Activated CD8-positive, alpha-beta memory T cell treated with anti-CD3 and anti-CD28 coated beads, Interleukin-2, amount 50 U/mL, for 48 hours (primary cell): ENCODE results near the gene CIRBP.

ENCODE experiments used
- DNase-seq: peaks from one replicate; pipeline ENCODE4 v3.0.0-alpha.2; 2020

Gene CIRBP

GRCh38 chr19:1231729-1232637 lies 37.1 kb upstream of the CIRBP start:
- no peak for DNase-seq

- DNase-seq: no peak
Observed at GRCh38 chr19:1232652-1233072, 36.5 kb upstream of the CIRBP start.

GRCh38 chr19:1233115-1233667 lies 35.9 kb upstream of the CIRBP start:
- DNase-seq: no peak

- DNase-seq: no peak
Observed at GRCh38 chr19:1234051-1234954, 34.8 kb upstream of the CIRBP start.

- DNase-seq: no peak
Observed at GRCh38 chr19:1234955-1235380, 34.2 kb upstream of the CIRBP start.

- DNase-seq: no peak
Observed at GRCh38 chr19:1235625-1236538, 33.2 kb upstream of the CIRBP start.

GRCh38 chr19:1236576-1236975 lies 32.6 kb upstream of the CIRBP start:
- no peak for DNase-seq

- no peak for DNase-seq
Observed at GRCh38 chr19:1237027-1237659, 32.0 kb upstream of the CIRBP start.

GRCh38 chr19:1237754-1238368 lies 31.3 kb upstream of the CIRBP start, which contains the start of gene CBARP:
Gene CBARP (minus strand): TSS chr19:1238005. CDS start chr19:1236100, 1,905 bp downstream.
- no peak for DNase-seq

GRCh38 chr19:1238369-1239303 lies 30.5 kb upstream of the CIRBP start:
- no peak for DNase-seq

- no peak for DNase-seq
Observed at GRCh38 chr19:1239420-1239795, 29.7 kb upstream of the CIRBP start.

GRCh38 chr19:1239796-1240737 lies 29.1 kb upstream of the CIRBP start:
- peak; percentile 98 for DNase-seq

GRCh38 chr19:1240925-1241324 lies 28.2 kb upstream of the CIRBP start:
- no peak for DNase-seq

GRCh38 chr19:1241417-1242095 lies 27.6 kb upstream of the CIRBP start, which contains the start of gene ATP5F1D:
Gene ATP5F1D (plus strand): TSS chr19:1241751. CDS start chr19:1241851, 100 bp downstream.
- peak; percentile 94 for DNase-seq

GRCh38 chr19:1243768-1244692 lies 25.1 kb upstream of the CIRBP start:
- DNase-seq: peak; percentile 92

- DNase-seq: no peak
Observed at GRCh38 chr19:1244693-1245451, 24.3 kb upstream of the CIRBP start.
